Heart left ventricle (tissue), 13 donors: Measurements from ENCODE around the gene TMEM11.

Experiments
- CTCF ChIP-seq, 12 donors: fragments of 200-600 bp; sonication (generic) in 4 of 12; IDR thresholded peaks; one replicate each; pipeline versions ENCODE4 v1.5.0 to v1.8.0; 2018 to 2022; ENCODE audit warnings: antibody characterized with exemption in 12 of 12, mild to moderate bottlenecking in 5 of 12
- POLR2A ChIP-seq, 2 donors: fragments of 450-650 bp; IDR thresholded peaks; one replicate each; pipeline ENCODE4 v1.6.1; 2017; ENCODE audit warnings: antibody characterized with exemption in 2 of 2, mild to moderate bottlenecking in 2 of 2, moderate library complexity in 2 of 2
- donor health status: ischemic (EF 13 %, LVEDD 7.1; RV severe dilation, severe dysfunction).
- donor health status: DM: no; HTN: yes; CAD: no.
- donor health status: DM: no; HTN: no; CAD: no.
- donor health status: ischemic (EF 25% LVEDD 6.9; RV normal size, moderate dysfunction).
- donor health status: ischemic (EF 25% LVEDD 5.7; RV mildly dilated, moderate dysfunction).
- donor health status: ischemic (EF 35%, LVEDD 5.7; RV mildly dilated, moderate dysfunction).
- donor health status: nonischemic (EF 11% LVEDD 7.7; RV severe dilation, severe dysfunction).
- donor health status: DM: yes; HTN: yes; CAD: no.
- donor health status: PGD.
- donor health status: ischemic (EF 29% LVEDD 5.4; RV normal size, mild dysfunction).
- donor health status: nonischemic (EF 23%, LVEDD 6.1; RV moderate dilation, normal function).

DNA sequence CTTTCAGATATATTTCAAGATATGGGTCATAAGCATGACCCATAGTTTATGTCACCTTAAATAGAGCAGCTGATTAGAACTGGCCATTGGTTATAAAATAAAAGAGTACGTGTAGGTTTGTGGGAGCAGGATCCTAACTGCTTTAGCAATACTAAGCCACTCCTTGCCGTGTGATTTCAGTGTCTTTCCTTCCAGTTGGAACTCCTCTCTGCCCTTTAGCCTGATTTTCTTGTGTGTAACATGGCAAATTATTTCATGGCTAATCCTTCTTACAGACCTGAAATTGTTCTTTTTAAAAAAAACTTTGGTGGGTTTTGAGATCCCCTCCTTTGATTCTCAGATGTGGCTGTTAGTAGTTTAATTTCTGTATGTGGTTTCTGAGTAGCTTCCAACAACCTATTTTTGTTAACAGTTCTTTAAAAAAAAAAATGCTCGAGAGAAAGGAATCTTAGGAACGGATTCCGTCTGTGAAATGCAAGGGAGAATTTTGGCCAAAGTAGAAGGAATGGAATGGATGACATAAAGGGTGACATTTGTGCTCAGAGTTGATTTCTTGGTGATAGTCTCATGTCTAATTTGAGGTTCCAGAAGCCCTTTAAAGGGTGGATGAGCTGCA is 47.3 kb downstream of the TMEM11 start:
- TF ChIP-seq CTCF (IDR thresholded peaks at IDR 0.05), result no peak
- TF ChIP-seq POLR2A (IDR thresholded peaks at IDR 0.05), result no peak
